ENCODE measurements around the gene ANKS1A. TPM values are rescaled to one million over a fixed set of nuclear protein-coding genes. Genes with fewer than 3 reads are reported as not detected.
A peak's percentile ranks its signal among the peaks of the same experiment; 100 is the strongest.
"Not testable (repeated sequence)": the region's sequence is repeated elsewhere in the genome, so short reads cannot be mapped to it uniquely, and the experiment has no call there.

ANKS1A gene
- total RNA-seq, 1 experiment from 2014 or later, result 14.8 TPM

- DNase-seq (ENCODE audit: low read depth), result no peak
Measured at GRCh38 chr6:34994693-34995092, 105.6 kb downstream of the ANKS1A start.

GRCh38 chr6:34998417-34998816, 109.4 kb downstream of the ANKS1A start:
- DNase-seq (ENCODE audit: low read depth), result not testable (repeated sequence)

DNA sequence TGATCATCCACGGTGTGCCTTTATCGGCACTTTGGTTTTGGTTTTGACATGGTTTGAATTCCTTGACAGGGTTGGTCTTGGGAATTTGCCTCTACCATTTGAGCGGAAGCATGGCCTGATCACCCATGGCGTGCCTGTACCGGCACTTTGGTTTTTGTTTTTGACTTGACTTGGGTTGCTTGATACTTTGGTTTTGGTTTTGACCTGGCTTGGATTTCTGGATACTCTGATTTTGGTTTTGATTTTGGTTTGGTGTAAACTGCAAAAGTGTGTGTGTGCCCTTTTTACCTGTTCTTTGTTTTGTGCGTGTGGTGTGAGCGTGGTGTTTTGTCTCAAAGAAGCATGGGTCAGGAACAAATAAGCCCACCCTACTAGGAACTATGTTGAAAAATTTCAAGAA, 110.1 kb downstream of the ANKS1A start:
- DNase-seq (ENCODE audit: low read depth), result not testable (repeated sequence)

- not testable (repeated sequence) for DNase-seq (ENCODE audit: low read depth)
Measured at GRCh38 chr6:34999962-35000361, 110.9 kb downstream of the ANKS1A start.

GRCh38 chr6:35001349-35001748, 112.3 kb downstream of the ANKS1A start:
- DNase-seq (ENCODE audit: low read depth), result not testable (repeated sequence)

DNA sequence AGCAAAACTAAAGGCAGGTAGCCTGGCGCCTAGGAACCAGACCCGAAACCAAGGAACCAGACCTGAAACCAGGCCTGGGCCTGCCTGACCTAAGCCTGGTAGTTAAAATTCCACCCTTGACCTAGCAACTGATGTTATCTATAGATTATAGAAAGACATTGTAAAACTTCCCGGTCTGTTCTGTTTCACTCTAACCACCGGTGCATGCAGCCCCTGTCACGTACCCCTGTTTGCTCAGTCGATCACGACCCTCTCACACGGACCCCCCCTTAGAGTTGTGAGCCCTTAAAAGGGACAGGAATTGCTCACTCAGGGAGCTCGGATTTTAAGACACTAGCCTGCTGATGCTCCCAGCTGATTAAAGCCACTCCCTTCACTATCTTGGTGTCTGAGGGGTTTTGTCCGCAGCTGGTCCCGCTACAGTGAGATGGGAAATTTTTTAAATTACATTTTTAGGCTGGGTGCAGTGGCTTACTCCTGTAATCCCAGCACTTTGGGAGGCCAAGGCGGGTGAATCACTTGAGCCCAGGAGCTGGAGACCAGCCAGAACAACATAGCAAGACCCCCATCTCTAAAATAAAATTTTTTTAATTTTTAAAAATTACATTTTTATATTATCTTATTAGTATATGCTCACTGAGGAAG, 115.0 kb downstream of the ANKS1A start:
- not testable (repeated sequence) for DNase-seq (ENCODE audit: low read depth)

DNA sequence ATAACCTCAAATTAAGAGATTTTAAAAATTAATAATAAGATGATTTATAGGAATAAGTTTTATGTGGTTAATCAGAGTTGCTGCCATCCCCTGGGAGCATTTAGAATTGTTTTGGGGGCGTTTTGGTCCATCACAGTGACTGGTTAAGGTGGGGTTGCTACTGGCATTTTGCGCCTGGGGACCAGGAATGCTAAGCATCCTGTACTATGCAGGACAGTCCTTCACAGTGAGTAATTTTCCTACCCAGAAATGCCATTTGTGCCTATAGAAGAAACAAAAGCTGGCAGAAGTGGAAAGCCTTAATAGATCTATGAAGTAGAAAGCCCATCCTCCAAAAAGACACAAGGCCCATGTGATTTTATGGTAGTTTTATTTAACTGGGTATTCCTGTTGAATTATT, 118.0 kb downstream of the ANKS1A start:
- DNase-seq (ENCODE audit: low read depth), result no peak

- DNase-seq (ENCODE audit: low read depth), result no peak
Measured at GRCh38 chr6:35008858-35009257, 119.8 kb downstream of the ANKS1A start.

DNA sequence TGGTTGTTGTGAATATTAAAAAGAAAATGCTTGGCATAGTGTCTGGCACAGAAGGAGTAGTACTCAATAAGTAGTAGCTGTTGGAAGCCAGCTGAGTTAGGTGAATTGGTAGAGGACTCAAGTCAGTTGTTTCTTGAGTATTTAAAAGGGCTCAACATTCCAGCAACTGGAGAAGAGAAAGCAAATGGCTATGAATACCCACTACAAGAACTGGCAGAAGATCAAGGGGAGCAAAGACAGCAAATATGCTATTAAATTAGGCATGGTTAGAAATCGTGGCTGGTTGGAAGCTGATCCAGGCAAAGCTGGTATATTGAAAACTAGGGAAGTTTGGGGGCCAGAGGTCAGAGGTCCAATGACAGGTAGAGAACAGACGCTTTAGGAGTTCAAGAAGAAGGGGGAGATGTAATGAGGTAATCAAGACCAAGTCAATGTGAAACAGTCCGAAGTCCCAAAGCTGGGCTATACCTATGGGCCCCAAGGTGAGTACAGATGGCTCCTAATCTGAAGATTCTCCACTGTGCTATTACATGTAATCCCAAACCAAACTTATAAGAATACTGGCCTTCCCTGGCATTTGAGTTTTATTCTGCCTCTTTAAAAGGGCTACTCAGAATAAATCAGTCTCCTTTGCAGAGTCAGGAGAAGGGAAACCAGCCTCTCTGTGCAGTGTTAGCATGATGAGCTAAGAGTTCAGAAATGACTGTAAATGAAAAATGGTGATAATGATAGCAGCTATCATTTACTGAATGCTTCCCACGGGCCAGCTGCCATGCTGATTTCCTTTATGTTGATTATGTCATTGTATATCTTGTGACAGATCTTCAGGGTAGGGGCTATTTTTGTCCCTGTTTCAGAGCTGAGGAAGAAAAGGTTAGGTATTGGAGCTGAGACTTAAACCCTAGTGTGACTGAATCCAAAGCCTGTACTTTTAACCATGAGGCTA, 122.3 kb downstream of the ANKS1A start:
- DNase-seq (ENCODE audit: low read depth), result no peak

GRCh38 chr6:35013701-35014100, 124.6 kb downstream of the ANKS1A start:
- no peak for DNase-seq (ENCODE audit: low read depth)

GRCh38 chr6:35014341-35014740, 125.3 kb downstream of the ANKS1A start:
- DNase-seq (ENCODE audit: low read depth), result no peak

GRCh38 chr6:35014786-35015185, 125.7 kb downstream of the ANKS1A start:
- peak; percentile 37 for DNase-seq (ENCODE audit: low read depth)

DNA sequence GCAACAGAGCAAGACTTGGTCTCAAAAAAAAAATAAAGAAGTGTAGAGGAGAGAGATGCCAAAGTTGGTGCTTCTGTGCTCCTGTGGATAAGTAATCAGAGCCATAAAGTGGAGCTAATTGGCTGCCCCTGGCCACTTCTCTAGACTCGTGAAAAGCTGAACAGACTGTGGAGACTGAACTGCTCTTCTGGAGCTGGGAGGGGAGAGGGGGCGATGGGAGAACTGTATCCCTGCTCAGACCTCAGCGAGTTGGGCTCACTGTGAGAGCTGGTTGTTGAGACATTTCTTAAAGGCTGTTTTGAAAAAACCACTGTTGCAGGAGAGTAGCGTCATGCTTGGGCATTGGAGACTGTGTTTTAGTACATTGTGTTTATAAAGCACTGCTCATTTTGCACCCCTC, 126.4 kb downstream of the ANKS1A start:
- DNase-seq (ENCODE audit: low read depth), result no peak

GRCh38 chr6:35015996-35016395, 126.9 kb downstream of the ANKS1A start:
- no peak for DNase-seq (ENCODE audit: low read depth)

DNA sequence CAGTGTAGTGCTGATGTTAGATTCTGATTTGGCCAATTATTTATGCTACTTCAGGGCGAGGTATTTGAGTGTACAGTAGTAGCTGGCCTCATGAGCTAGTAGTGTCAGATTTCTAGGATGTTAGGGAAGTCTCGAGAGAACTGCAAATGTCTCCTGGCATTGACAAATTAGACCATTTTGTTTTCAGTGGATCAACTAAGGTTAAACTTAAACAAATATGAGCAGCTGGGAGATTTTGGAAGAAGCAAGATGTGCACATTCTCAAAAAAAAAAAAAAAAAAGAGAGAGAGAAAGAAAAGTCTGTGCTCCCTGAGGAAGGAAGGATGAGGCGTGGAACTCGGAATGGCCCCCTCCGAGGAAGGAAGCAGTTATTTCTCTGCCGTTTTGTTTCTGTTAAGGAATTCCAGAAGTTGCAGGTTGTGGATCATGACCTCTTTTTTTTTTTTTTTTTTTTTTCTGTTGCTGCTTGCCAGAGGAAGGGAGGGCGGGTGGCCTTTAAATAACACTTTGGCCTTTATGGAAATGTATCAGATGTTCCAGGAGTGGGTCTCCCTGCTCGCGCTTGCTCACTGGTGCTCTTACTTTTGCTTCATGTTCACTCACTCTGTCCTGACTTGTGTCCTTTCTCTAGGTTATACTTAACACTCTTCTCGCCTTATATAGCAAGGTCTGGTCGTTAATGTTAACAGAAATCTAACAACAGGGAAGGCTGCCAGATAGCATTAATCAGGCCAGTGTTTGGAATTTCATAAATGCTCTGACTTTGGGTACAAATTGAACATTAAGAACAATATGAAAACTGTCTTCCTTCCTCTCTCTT, 127.7 kb downstream of the ANKS1A start:
- DNase-seq (ENCODE audit: low read depth), result peak; percentile 16

DNA sequence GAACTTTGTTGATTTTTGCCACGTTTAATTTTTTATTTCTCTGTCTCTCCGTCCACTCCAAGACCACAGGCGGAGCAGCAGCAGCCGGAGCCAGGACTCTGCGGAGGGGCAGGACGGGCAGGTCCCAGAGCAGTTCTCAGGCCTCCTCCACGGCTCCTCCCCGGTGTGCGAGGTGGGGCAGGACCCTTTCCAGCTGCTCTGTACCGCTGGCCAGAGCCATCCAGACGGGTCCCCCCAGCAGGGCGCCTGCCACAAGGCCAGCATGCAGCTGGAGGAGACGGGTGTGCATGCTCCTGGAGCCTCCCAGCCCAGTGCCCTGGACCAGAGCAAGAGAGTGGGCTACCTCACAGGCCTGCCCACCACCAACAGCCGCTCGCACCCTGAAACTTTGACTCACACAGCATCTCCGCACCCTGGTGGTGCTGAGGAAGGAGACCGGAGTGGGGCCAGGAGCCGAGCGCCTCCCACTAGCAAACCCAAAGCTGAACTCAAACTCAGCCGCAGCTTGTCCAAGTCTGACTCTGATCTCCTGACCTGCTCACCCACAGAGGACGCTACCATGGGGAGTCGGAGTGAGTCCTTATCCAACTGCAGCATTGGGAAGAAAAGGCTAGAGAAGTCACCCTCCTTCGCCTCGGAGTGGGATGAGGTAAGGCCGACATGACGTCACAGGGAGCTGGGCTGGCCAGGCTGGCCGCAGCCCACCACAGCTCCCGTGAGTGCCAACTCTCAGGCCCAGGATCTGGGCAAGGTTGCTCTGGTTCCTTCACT, 128.5 kb downstream of the ANKS1A start:
- DNase-seq (ENCODE audit: low read depth), result no peak

DNA sequence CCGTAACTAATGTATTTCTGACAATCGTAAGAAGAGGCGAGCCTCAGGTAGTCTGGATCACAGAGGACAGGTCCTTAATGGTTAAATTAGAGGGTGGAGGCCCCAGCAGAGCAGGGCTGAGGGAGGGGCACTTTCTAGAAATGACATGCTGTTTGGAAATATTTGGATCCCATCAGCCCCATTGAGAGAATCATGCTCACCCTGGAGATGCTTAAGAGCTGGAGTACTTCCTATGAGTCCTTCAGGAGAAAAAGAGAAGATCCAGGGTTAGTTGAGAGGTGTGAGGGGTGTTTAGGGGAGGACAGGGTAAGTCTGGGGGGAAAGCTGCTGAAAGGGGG, 129.1 kb downstream of the ANKS1A start:
- DNase-seq (ENCODE audit: low read depth), result no peak

DNA sequence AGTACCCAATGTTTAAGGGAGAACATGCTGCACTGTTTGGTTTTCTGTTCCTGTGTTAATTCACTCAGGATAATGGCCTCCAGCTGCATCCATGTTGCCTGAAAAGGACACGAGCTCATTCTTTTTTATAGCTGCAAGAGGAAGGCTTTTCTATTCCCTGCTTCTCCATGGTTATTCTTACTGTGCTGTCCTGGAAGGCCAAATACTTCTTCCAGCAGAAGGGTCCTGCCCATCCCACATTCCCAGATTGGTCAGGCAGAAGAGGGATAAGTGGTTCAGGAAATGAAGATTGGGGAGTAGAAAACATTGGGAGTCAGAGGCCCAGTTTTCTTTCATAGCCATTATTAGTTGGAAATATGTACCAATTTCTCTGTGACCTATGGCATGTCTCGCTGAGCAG, 129.7 kb downstream of the ANKS1A start:
- DNase-seq (ENCODE audit: low read depth), result no peak

GRCh38 chr6:35019171-35019570, 130.1 kb downstream of the ANKS1A start:
- DNase-seq (ENCODE audit: low read depth), result no peak

DNA sequence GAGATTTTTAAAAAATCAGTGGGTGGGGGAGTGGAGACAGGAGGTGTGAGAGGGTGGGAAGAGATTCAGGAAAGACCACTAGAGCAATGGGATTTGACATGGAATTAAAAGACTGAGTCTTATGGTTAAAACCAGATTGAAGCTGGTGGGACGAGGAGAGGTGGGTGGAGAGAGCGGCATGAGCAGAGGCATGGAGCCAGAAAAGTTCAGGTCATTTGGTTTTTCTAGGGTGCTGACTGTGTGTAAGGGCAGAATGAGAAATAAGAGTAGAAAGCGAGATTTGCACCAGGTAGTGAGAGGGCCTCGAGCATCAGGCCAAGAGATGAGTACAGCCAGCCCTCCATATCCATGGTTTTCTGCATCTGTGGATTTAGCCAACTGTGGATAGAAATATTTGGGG, 130.8 kb downstream of the ANKS1A start:
- DNase-seq (ENCODE audit: low read depth), result no peak

- no peak for DNase-seq (ENCODE audit: low read depth)
Measured at GRCh38 chr6:35021004-35021403, 131.9 kb downstream of the ANKS1A start.

Measured in Daoy (cell line).